Measurements from ENCODE around the gene WWC2.
"Not testable (repeated sequence)": the region's sequence is repeated elsewhere in the genome, so short reads cannot be mapped to it uniquely, and the experiment has no call there.

WWC2 gene

GRCh38 chr4:183142571-183143550 lies 43.8 kb downstream of the WWC2 start:
- DNase-seq (ENCODE audit: low read depth), result no peak

GRCh38 chr4:183144787-183145186 lies 45.7 kb downstream of the WWC2 start:
- no peak for DNase-seq (ENCODE audit: low read depth)

GRCh38 chr4:183145773-183146172 lies 46.7 kb downstream of the WWC2 start:
- no peak for DNase-seq (ENCODE audit: low read depth)

- no peak for DNase-seq (ENCODE audit: low read depth)
These were observed 47.4 kb downstream of the WWC2 start for GRCh38 chr4:183146478-183146877.

- DNase-seq (ENCODE audit: low read depth), result no peak
These were observed 48.1 kb downstream of the WWC2 start for GRCh38 chr4:183147196-183147595.

- no peak for DNase-seq (ENCODE audit: low read depth)
These were observed 48.9 kb downstream of the WWC2 start for GRCh38 chr4:183147983-183148382.

- no peak for DNase-seq (ENCODE audit: low read depth)
These were observed 50.8 kb downstream of the WWC2 start for GRCh38 chr4:183149616-183150539.

GRCh38 chr4:183150664-183151063 lies 51.6 kb downstream of the WWC2 start:
- DNase-seq (ENCODE audit: low read depth), result not testable (repeated sequence)

GRCh38 chr4:183152232-183152631 lies 53.2 kb downstream of the WWC2 start:
- DNase-seq (ENCODE audit: low read depth), result not testable (repeated sequence)

- DNase-seq (ENCODE audit: low read depth), result no peak
These were observed 54.3 kb downstream of the WWC2 start for GRCh38 chr4:183153190-183153916.

GRCh38 chr4:183154701-183155391 lies 55.8 kb downstream of the WWC2 start:
- no peak for DNase-seq (ENCODE audit: low read depth)

GRCh38 chr4:183155450-183156184 lies 56.6 kb downstream of the WWC2 start:
- DNase-seq (ENCODE audit: low read depth), result no peak

- no peak for DNase-seq (ENCODE audit: low read depth)
These were observed 58.2 kb downstream of the WWC2 start for GRCh38 chr4:183157215-183157614.

- no peak for DNase-seq (ENCODE audit: low read depth)
These were observed 59.0 kb downstream of the WWC2 start for GRCh38 chr4:183158062-183158461.

- DNase-seq (ENCODE audit: low read depth), result no peak
These were observed 62.6 kb downstream of the WWC2 start for GRCh38 chr4:183161630-183162029.

GRCh38 chr4:183163135-183163534 lies 64.1 kb downstream of the WWC2 start:
- no peak for DNase-seq (ENCODE audit: low read depth)

- DNase-seq (ENCODE audit: low read depth), result no peak
These were observed 65.9 kb downstream of the WWC2 start for GRCh38 chr4:183164963-183165362.

GRCh38 chr4:183165376-183165775 lies 66.3 kb downstream of the WWC2 start:
- no peak for DNase-seq (ENCODE audit: low read depth)

GRCh38 chr4:183170894-183171293 lies 71.8 kb downstream of the WWC2 start:
- DNase-seq (ENCODE audit: low read depth), result no peak

- DNase-seq (ENCODE audit: low read depth), result no peak
These were observed 72.6 kb downstream of the WWC2 start for GRCh38 chr4:183171484-183172267.

Measured in stimulated activated CD4-positive, alpha-beta T cell treated with anti-CD3 and anti-CD28 coated beads, Interleukin-2, amount 100 ng/mL, for 4 hours (primary cell).